HG02610 (cell line): ENCODE data around the gene PC.
"Not testable (repeated sequence)": the region's sequence is repeated elsewhere in the genome, so short reads cannot be mapped to it uniquely, and the experiment has no call there.

ENCODE experiments used
- ATAC-seq: cut with Tn5 transposase; IDR thresholded peaks from one replicate; pipeline ENCODE4 v1.9.1; 2021; ENCODE audit warnings: mild to moderate bottlenecking, moderate library complexity; ENCODE audit not compliant: unreplicated experiment

PC gene

GRCh38 chr11:66981976-66982578 lies 23.9 kb upstream of the PC start:
- ATAC-seq: no peak

DNA sequence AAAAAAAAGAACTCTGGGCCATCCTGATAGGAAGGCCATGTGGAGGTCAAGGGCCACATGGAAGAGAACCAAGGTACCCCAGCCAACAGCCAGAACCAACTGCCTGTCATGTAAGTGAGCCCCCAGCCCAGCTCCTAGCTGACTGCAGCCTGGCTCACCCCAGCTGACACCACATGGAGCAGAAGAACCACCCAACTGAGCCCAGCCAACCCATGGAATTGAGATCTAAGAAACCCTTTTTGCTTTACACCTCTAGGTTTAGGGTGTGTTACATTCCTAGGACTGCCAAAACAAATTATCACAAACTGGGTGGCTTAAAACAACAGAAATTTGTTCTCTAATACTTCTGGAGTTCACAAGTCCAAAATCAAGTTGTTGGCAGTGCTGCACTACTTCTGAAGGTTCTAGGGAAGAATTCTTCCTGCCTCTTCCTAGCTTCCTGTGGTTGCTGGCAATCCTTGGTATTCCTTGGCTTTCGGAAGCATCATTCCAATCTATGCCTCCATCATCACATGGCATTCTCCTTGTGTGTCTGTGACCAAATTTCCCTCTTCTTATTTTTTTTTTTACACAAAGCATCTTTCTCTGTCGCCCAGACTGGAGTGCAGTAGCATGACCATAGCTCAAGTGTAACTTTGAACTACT lies 21.3 kb upstream of the PC start:
- ATAC-seq: no peak

DNA sequence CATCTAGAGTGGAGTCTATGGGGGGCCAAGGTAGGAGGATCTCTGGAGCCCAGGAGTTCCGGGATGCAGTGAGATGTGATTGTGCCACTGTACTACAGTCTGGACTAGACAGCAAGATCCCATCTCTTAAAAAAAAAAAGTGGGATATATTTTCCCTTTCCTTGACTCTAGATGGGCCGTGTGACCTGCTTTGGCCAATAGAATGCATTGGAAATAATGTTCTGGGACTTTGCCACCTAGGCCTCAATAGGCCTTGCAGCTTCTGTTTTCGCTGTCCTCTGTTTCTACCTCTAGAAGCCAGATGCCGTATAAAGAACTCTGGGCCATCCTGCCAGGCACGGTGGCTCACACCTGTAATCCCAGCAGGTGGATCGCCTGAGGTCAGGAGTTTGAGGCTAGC lies 20.5 kb upstream of the PC start:
- ATAC-seq: no peak

- ATAC-seq: no peak
Observed at GRCh38 chr11:66978229-66978628, 20.0 kb upstream of the PC start.

DNA sequence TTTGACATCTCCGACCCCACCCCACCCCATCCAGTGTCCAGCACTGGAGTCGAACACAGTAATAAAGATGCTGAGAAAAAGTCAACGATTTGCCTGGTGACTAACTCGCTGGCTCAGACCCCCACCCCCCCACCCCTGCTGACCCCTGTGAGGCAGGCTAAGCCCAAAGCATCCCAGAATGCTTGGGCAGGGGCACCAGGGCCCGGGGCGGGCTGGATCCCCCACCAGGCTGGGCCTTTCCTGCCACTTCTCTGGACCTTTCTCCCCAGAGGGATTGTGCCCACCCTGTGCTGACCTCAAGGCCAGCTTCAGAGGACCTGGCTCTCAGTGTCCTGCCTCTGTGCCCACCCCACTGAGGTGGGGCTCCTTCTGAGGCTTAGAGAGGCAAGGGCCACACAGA lies 18.7 kb upstream of the PC start:
- no peak for ATAC-seq

DNA sequence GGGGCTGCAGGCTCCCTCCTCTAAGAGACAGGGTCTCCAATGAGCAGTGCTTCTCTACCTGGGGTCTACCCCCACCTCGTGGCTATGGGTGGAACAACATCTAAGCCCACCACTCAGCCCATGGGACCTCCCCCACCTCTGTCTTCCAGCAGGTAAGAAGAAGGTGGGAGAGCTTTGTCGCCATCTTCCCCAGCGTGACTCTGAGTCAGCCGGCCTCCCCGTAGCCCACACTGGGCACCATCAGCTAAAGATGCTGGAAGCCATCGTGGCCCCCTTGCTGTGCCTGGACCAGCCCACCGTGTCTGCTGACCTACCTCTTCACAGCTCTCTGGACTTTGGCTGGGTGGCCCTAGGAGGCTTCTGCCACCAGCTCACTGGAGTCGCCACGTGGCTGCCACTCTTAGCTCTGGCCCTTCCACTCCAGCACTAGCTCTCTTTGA lies 17.9 kb upstream of the PC start:
- ATAC-seq: no peak

- no peak for ATAC-seq
Observed at GRCh38 chr11:66975405-66976027, 17.3 kb upstream of the PC start.

DNA sequence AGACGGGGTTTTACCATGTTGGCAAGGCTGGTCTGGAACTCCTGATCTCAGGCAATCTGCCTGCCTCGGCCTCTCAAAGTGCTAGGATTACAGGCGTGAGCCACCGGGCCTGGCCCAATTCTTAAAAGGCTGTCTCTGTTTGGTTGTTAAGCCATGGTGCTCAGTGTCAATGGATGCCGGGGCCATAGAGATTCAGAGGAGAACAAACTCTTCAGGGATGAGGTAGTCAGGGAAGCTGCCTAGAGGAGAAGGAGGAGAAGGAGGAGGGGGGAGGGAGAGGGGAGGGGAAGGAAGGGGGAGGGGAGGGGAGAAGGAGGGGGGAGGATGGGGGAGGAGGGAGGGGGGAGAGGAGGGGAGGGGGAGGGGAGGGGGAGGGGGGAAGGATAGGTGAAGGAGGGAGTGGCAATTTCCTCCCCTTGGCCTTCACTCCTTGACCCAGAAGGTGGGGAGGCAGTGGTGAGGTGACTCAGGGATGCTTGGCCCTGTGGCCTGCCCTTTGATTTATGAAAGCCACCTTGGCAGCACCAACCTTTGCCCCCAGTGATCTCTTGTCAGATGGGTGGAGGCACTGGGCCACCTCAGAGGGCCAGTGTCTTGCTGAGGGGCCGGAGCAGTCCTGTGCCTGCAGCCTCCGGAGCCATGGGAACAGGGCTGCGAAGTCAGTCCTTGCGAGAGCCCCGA lies 16.7 kb upstream of the PC start, which contains the start of gene C11orf86:
Gene C11orf86 (plus strand): TSS at position 581 of the 681 bp plus-strand sequence. CDS start 59 bp downstream, at position 640.
- ATAC-seq: no peak

- ATAC-seq: no peak
Observed at GRCh38 chr11:66973956-66974580, 15.9 kb upstream of the PC start.

DNA sequence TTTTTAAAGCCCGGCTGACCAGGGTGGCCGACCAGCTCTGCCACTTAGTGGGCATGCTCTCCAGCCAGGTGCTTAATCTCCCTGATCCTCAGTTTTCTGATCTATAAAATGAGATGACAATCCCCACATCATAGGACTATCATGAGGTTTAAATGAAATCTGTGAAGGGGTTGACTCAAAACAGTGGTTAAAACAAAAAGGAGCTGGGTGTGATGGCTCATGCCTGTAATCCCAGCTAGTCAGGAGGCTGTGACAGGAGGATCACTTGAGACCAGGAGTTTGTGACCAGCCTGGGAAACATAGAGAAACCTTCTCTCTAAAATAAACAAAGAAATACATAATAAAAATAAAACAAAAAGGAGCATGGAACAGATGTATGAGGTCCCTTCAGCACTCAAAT lies 13.3 kb upstream of the PC start:
- ATAC-seq: no peak

DNA sequence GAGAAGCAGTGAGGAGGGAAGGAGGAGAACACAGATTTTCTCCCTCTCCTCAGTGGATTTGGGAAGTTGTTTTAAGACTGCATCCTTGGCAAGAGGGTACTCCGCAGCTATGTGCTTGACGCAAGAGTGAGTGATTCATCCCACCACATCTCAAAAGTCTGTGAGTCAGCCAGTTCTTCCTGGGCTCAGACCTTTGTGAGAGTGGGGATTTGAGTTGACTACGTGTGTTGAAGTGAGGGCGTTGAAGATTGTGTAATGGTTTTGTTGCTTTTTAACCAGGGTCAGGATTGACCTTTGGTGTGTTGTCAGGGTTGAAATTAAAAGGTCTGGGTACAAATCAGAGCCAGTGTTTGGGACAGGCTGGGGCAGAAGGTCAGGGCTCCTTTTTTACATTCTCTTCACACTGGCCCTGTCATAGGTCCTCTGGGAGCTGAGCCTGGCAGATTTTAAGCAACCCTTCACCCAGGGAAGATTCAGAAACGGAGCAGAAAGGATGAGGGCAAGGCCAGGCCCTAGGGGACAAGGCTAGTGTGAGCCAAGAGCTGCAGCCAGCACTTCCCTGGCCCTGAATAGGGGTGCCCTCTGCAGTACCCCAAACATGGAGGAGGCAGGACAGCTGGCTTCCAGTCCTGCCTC lies 12.7 kb upstream of the PC start:
- ATAC-seq: no peak

DNA sequence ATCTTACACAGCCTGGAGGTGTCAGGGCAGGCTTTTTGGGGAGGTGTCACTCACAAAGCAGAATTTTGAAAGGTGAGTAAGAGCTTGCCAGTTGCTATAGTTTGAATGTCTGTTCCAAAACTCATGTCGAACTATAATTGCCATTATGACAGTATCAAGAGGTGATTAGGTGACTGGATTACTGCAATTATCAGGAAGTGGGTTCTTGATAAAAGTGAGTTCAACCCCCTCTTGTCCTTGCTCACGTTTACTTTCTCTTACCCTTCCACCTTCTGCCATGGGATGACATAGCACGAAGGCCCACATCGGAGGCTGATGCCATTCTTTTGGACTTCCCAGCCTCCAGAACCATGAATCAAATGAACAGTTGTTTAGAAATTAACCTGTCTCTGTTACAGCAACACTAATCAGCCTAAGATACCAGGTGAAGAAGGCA lies 12.2 kb upstream of the PC start:
- no peak for ATAC-seq

- no peak for ATAC-seq
Observed at GRCh38 chr11:66969584-66970225, 11.5 kb upstream of the PC start.

- ATAC-seq: no peak
Observed at GRCh38 chr11:66967670-66968425, 9.7 kb upstream of the PC start.

- no peak for ATAC-seq
Observed at GRCh38 chr11:66966351-66966750, 8.2 kb upstream of the PC start.

DNA sequence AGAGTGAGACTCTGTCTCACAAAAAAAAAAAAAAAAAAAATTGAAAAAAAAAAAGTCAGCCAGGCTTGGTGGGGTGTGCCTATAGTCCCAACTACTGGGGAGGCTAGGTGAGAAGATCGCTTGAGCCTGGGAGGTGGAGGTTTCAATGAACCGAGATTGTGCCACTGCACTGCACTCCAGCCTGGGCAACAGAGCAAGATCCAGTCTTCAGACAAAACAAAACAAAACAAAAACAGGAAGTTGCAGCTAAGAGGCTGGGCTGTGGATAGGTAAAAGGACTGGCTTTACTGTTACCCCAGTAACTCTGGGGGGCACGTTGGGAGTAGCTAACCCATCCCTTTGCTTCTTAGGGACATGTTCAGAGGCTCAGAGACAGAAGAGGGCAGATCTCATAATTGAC lies 6.3 kb upstream of the PC start:
- ATAC-seq: no peak

- no peak for ATAC-seq
Observed at GRCh38 chr11:66962801-66963200, 4.6 kb upstream of the PC start.

GRCh38 chr11:66962247-66962646 lies 4.1 kb upstream of the PC start:
- ATAC-seq: no peak

- not testable (repeated sequence) for ATAC-seq
Observed at GRCh38 chr11:66961691-66962213, 3.6 kb upstream of the PC start.

DNA sequence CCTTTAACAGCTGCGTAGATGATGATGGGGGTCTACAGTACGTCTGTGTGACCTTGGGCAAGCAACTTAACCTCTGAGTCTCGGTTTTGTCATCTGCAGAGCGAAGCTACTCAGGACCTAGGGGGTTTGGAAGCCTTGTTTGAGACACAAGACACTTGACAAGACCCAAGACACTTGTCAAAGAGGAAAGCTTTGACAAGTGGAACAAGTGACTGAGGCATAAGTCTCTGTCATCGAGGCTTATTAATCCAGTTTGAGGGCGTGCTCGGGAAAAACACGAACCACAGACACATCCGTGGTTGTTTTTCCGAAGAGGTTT lies 732 bp upstream of the PC start:
- ATAC-seq: no peak
